ENCODE results near the gene CCDC158. TPM values are rescaled to one million over a fixed set of nuclear protein-coding genes. Genes with fewer than 3 reads are reported as not detected.

The CCDC158 gene
- total and polyA plus RNA-seq, 2 of the 8 experiments (the other 6 are each of a cell fraction or from before 2014, with no cell fraction given): not detected

DNA sequence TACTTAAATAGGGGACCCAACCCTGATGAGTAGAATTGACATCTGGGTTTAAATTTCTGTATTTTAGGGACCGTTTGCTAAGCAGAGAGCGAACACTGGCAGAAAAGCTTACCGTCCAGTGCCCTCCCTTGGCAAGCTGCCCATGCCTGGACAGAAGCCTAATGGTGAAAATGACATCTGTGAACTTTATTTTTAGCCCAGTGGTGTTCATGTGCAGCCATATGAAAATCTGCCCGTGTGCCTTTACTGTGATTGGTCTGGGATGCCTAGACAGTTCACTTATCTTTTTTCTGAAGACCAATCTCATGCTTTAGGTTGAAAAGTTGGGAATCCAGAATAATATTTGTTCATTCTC lies 113.3 kb downstream of the CCDC158 start (continued):
- no peak for TF ChIP-seq BACH1 (IDR thresholded peaks at IDR 0.05; ENCODE audit: low read length)
- no peak for TF ChIP-seq RBBP5 (IDR thresholded peaks at IDR 0.05; ENCODE audit: borderline replicate concordance, low read depth, low read length)
- TF ChIP-seq HDAC6 (IDR thresholded peaks at IDR 0.05; ENCODE audit: low read depth, low read length): no peak
- TF ChIP-seq CBX5 (IDR thresholded peaks at IDR 0.05; ENCODE audit: low read depth, low read length): no peak
- TF ChIP-seq GTF2F1 (IDR thresholded peaks at IDR 0.05; ENCODE audit: borderline replicate concordance, low read depth, low read length): no peak
- TF ChIP-seq SP2 (IDR thresholded peaks at IDR 0.05; ENCODE audit: low read length): no peak

Data from H1 (cell line).